ENCODE results near the gene SOBP.
"Not testable (repeated sequence)": the region's sequence is repeated elsewhere in the genome, so short reads cannot be mapped to it uniquely, and the experiment has no call there.

The SOBP gene

GRCh38 chr6:107470364-107470763 is 19.6 kb upstream of the SOBP start:
- Histone ChIP-seq H2AFZ (ENCODE audit: low read depth, low read length) (no peak overlapping the region), H3K4me3 (ENCODE audit: low read length) (no peak overlapping the region), H3K9ac (ENCODE audit: low read length) (no peak overlapping the region), H3K4me1 (ENCODE audit: low read length) (no peaks in the 10 kb centered on the region), H3K27ac (ENCODE audit: low read length) (no peak overlapping the region), H3K27me3 (ENCODE audit: low read depth, low read length) (no peaks in the 10 kb centered on the region), H3K9me3 (ENCODE audit: insufficient read depth, low read length) (no peaks in the 10 kb centered on the region), H4K20me1 (ENCODE audit: insufficient read depth, low read length) (no peaks in the 10 kb centered on the region), H3K79me2 (ENCODE audit: low read length) (no peaks in the 10 kb centered on the region), H3K36me3 (replicated peaks; ENCODE audit: low read depth, low read length) (no peaks in the 10 kb centered on the region), H3K4me2 (ENCODE audit: low read length) (no peak overlapping the region)
- TF ChIP-seq CTCF (IDR thresholded peaks at IDR 0.05; ENCODE audit: low read depth, low read length), result no peak
- TF ChIP-seq EZH2phosphoT487 (IDR thresholded peaks at IDR 0.05; ENCODE audit: low read depth), result no peak

GRCh38 chr6:107473660-107474059 is 16.3 kb upstream of the SOBP start:
- no peak overlapping the region for H3K4me3 ChIP-seq (ENCODE audit: low read length)
- no peaks in the 10 kb centered on the region for H3K27me3 ChIP-seq (ENCODE audit: low read depth, low read length)
- H3K36me3 ChIP-seq (replicated peaks; ENCODE audit: low read depth, low read length), result no peaks in the 10 kb centered on the region
- no peaks in the 10 kb centered on the region for H3K4me1 ChIP-seq (ENCODE audit: low read length)
- TF ChIP-seq CTCF (IDR thresholded peaks at IDR 0.05; ENCODE audit: low read depth, low read length) (no peak), EZH2phosphoT487 (IDR thresholded peaks at IDR 0.05; ENCODE audit: low read depth) (no peak)
- no peak overlapping the region for H3K9ac ChIP-seq (ENCODE audit: low read length)
- no peaks in the 10 kb centered on the region for H3K9me3 ChIP-seq (ENCODE audit: insufficient read depth, low read length)
- no peaks in the 10 kb centered on the region for H3K79me2 ChIP-seq (ENCODE audit: low read length)
- H3K27ac ChIP-seq (ENCODE audit: low read length), result no peak overlapping the region
- H3K4me2 ChIP-seq (ENCODE audit: low read length), result no peak overlapping the region
- no peak overlapping the region for H2AFZ ChIP-seq (ENCODE audit: low read depth, low read length)
- H4K20me1 ChIP-seq (ENCODE audit: insufficient read depth, low read length), result no peaks in the 10 kb centered on the region

- H3K27me3 ChIP-seq (ENCODE audit: low read depth, low read length); H3K4me1 ChIP-seq (ENCODE audit: low read length); H3K79me2 ChIP-seq (ENCODE audit: low read length); H2AFZ ChIP-seq (ENCODE audit: low read depth, low read length); H3K4me3 ChIP-seq (ENCODE audit: low read length); H3K4me2 ChIP-seq (ENCODE audit: low read length); H3K9me3 ChIP-seq (ENCODE audit: insufficient read depth, low read length); H3K27ac ChIP-seq (ENCODE audit: low read length); H3K9ac ChIP-seq (ENCODE audit: low read length); H3K36me3 ChIP-seq (replicated peaks; ENCODE audit: low read depth, low read length); H4K20me1 ChIP-seq (ENCODE audit: insufficient read depth, low read length): not testable (repeated sequence)
Observed at GRCh38 chr6:107475360-107475759, 14.6 kb upstream of the SOBP start.

GRCh38 chr6:107475826-107476225 is 14.1 kb upstream of the SOBP start:
- H3K27me3 ChIP-seq (ENCODE audit: low read depth, low read length); H4K20me1 ChIP-seq (ENCODE audit: insufficient read depth, low read length); H3K79me2 ChIP-seq (ENCODE audit: low read length); H2AFZ ChIP-seq (ENCODE audit: low read depth, low read length); H3K9ac ChIP-seq (ENCODE audit: low read length); H3K4me3 ChIP-seq (ENCODE audit: low read length); H3K27ac ChIP-seq (ENCODE audit: low read length); H3K4me1 ChIP-seq (ENCODE audit: low read length); H3K4me2 ChIP-seq (ENCODE audit: low read length); H3K9me3 ChIP-seq (ENCODE audit: insufficient read depth, low read length); H3K36me3 ChIP-seq (replicated peaks; ENCODE audit: low read depth, low read length): not testable (repeated sequence)

GRCh38 chr6:107479089-107479690 is 10.7 kb upstream of the SOBP start:
- Histone ChIP-seq H3K36me3 (replicated peaks; ENCODE audit: low read depth, low read length) (no peaks in the 10 kb centered on the region), H3K4me3 (ENCODE audit: low read length) (no peak overlapping the region), H3K27ac (ENCODE audit: low read length) (no peak overlapping the region), H3K9ac (ENCODE audit: low read length) (no peak overlapping the region), H3K27me3 (ENCODE audit: low read depth, low read length) (no peaks in the 10 kb centered on the region), H3K4me1 (ENCODE audit: low read length) (no peaks in the 10 kb centered on the region), H3K4me2 (ENCODE audit: low read length) (no peak overlapping the region), H4K20me1 (ENCODE audit: insufficient read depth, low read length) (no peaks in the 10 kb centered on the region), H3K79me2 (ENCODE audit: low read length) (no peaks in the 10 kb centered on the region), H2AFZ (ENCODE audit: low read depth, low read length) (no peak overlapping the region), H3K9me3 (ENCODE audit: insufficient read depth, low read length) (no peaks in the 10 kb centered on the region)
- TF ChIP-seq CTCF (IDR thresholded peaks at IDR 0.05; ENCODE audit: low read depth, low read length) (no peak), EZH2phosphoT487 (IDR thresholded peaks at IDR 0.05; ENCODE audit: low read depth) (no peak)
